Urinary bladder (tissue), 4 donors: ENCODE data around the gene BCL11A. TPM values are rescaled to one million over a fixed set of nuclear protein-coding genes. Genes with fewer than 3 reads are reported as not detected.

Experiments used
- DNase-seq: peaks from one replicate; pipeline ENCODE4 v3.0.0-alpha.2; 2015; ENCODE audit errors: extremely low spot score
- H3K27ac ChIP-seq: one replicate; pipeline ENCODE4 v1.5.1; 2013; ENCODE audit warnings: low read depth, mild to moderate bottlenecking, moderate library complexity
- H3K36me3 ChIP-seq: one replicate; pipeline ENCODE4 v1.6.1; 2013; ENCODE audit warnings: mild to moderate bottlenecking, moderate library complexity; ENCODE audit not compliant: insufficient read depth
- H3K4me1 ChIP-seq: one replicate; pipeline ENCODE4 v1.6.1; 2013; ENCODE audit warnings: mild to moderate bottlenecking, moderate library complexity; ENCODE audit not compliant: insufficient read depth
- H3K4me3 ChIP-seq: one replicate; pipeline ENCODE4 v1.5.1; 2013; ENCODE audit warnings: low read depth, low read length
- WGBS: extraction: QIAGEN DNeasy Blood & Tissue Kit; methylation state at CpG from one replicate; pipeline ENCODE4 v1.1.7; 2013; 5-methylcytosine and 5-hydroxymethylcytosine counted together
- polyA plus RNA-seq: library from polyadenylated mRNA; stranded (reverse); fragments of 200-250 nt; gene quantifications from one replicate; pipeline ENCODE4 v1.2.3, GENCODE V29; 2013
- total RNA-seq: library from RNA; depleted of rRNA; stranded (reverse); fragments of >200 nt; gene quantifications from one replicate; pipeline ENCODE4 v1.2.3, GENCODE V29; 2014
- donor health status: healthy with polysubstance abuse.
- donor health status: healthy.

Gene BCL11A
- total and polyA plus RNA-seq, 2 donors: 2.4 to 10.9 TPM

- WGBS: 75% methylated on average over 8 of the region's 8 CpGs
- Histone ChIP-seq H3K36me3 (no peaks in the 10 kb centered on the region), H3K4me1 (no peaks in the 10 kb centered on the region), H3K27ac (no peak overlapping the region), H3K4me3 (no peak overlapping the region)
- DNase-seq: no peak
These were observed 44.4 kb downstream of the BCL11A start for GRCh38 chr2:60509066-60509465.

DNA sequence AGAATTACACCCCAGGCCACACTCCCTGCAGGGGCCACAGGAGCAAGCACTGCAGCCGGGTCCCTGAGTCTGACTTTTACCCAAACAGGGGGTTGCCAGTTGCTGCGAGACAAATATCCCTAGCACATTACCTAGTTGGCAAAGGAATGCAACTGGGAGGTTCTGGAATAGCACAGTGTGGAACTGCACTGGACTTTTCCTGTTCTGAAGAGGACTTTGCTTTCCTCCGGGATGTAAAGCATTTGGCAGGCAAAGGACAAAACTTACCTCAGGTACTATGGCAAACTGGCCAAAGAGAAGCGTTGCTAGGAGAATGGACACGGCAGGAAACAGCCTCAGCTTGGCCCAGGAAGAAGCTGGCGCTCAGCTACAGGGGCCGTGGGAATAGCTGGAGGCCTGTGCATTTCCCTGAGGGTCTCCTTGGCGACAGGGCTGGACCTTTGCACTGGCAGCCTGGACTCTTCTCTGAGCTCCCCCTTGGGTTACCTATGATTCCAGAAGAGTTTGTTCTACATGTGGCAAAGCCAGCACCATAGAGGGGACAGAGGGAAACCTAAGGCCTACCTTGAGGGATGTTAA, 45.0 kb downstream of the BCL11A start:
- no peak overlapping the region for H3K4me3 ChIP-seq
- H3K4me1 ChIP-seq: no peaks in the 10 kb centered on the region
- no peak for DNase-seq
- WGBS: 81% methylated on average over 8 of the region's 8 CpGs
- no peaks in the 10 kb centered on the region for H3K36me3 ChIP-seq
- no peak overlapping the region for H3K27ac ChIP-seq

GRCh38 chr2:60507211-60507965, 46.1 kb downstream of the BCL11A start:
- H3K36me3 ChIP-seq: no peaks in the 10 kb centered on the region
- 73% methylated on average over 9 of the region's 9 CpGs for WGBS
- H3K27ac ChIP-seq: no peak overlapping the region
- H3K4me1 ChIP-seq: no peaks in the 10 kb centered on the region
- no peak overlapping the region for H3K4me3 ChIP-seq
- no peak for DNase-seq

DNA sequence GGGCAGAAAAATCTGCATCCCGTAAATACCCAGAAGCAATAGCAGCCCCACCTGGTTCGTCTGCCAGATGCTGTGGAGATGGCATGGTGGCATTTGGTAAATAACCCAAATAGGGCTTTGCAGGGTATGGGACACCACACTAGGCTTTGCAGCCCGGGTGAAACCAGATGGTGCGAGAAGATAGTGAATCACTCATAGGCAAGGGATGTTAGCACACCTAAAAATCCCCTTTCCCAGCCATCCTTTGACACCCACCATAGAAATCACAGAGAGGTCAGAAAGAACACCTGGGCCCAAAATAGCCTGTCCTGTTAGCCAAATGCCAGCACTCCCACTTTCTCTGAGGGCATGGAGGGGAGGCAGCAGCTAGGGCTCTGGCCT, 47.6 kb downstream of the BCL11A start:
- Histone ChIP-seq H3K4me1 (no peaks in the 10 kb centered on the region), H3K36me3 (no peaks in the 10 kb centered on the region), H3K4me3 (no peak overlapping the region), H3K27ac (no peak overlapping the region)
- 85% methylated on average over 4 of the region's 4 CpGs for WGBS
- no peak for DNase-seq

DNA sequence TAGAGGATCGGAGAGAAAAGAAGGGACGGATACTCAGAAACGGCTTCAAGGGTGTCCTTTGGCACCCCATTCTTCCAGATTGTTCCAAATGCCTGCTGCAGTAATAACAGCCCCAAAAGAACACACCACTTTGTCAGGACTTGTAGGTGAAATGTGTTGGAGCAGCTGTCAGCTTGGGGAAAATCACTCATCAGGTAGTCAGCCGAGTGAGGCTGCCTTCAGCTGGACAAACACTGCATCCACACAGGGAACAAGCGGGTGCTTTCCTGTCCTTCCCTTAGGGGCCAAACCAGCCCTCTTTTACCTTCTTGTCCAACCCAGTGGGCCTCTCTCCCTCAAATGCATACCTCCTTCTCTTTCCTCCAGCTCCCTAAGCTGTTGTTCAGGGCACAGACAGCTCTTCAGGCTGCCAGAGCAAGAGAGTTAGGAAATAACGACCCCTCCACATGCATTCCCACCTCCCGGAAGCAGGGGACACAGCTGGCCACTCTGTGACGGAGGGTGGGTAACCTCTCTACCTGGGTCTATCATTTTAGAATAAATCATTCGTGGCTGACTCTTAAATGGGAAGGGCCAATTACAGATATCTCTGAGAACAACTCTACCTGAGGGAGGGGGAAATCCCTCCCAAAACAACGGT, 48.1 kb downstream of the BCL11A start:
- no peaks in the 10 kb centered on the region for H3K4me1 ChIP-seq
- DNase-seq: no peak

GRCh38 chr2:60504049-60504448, 49.4 kb downstream of the BCL11A start:
- 96% methylated on average over 6 of the region's 6 CpGs for WGBS
- Histone ChIP-seq H3K36me3 (no peaks in the 10 kb centered on the region), H3K27ac (no peak overlapping the region), H3K4me3 (no peak overlapping the region), H3K4me1 (no peaks in the 10 kb centered on the region)
- DNase-seq: no peak

More for the DNA sequence above, 48.1 kb downstream of the BCL11A start:
- Histone ChIP-seq H3K4me3 (no peak overlapping the region), H3K27ac (no peak overlapping the region), H3K36me3 (no peaks in the 10 kb centered on the region)
- 85% methylated on average over 10 of the region's 10 CpGs for WGBS

- Histone ChIP-seq H3K4me3 (no peak overlapping the region), H3K36me3 (no peaks in the 10 kb centered on the region), H3K4me1 (no peaks in the 10 kb centered on the region), H3K27ac (no peak overlapping the region)
- WGBS: 26% methylated on average over 4 of the region's 4 CpGs
- DNase-seq: no peak
These were observed 51.3 kb downstream of the BCL11A start for GRCh38 chr2:60502144-60502543.

DNA sequence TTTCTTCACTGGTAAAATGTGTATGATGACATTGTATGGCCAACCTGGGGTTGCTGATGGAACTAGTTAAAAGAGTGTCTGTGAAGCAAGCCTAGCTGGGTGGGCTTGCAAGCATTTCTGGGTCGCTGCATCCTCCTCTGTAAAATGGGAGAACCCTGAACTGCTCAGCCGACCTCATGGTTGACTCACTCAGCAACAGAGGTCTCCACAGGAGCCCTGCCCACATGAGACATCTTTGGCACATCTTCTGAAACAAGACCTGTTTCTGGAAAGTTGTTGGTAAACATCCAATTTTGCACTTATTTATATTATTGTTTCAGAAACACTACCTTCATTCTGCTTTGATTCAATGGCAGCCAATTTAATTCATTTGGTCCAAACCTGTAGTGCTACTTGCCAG, 52.6 kb downstream of the BCL11A start:
- Histone ChIP-seq H3K4me1 (no peaks in the 10 kb centered on the region), H3K36me3 (no peaks in the 10 kb centered on the region), H3K27ac (no peak overlapping the region), H3K4me3 (no peak overlapping the region)
- DNase-seq: no peak
- WGBS: 91% methylated on average over 2 of the region's 2 CpGs

DNA sequence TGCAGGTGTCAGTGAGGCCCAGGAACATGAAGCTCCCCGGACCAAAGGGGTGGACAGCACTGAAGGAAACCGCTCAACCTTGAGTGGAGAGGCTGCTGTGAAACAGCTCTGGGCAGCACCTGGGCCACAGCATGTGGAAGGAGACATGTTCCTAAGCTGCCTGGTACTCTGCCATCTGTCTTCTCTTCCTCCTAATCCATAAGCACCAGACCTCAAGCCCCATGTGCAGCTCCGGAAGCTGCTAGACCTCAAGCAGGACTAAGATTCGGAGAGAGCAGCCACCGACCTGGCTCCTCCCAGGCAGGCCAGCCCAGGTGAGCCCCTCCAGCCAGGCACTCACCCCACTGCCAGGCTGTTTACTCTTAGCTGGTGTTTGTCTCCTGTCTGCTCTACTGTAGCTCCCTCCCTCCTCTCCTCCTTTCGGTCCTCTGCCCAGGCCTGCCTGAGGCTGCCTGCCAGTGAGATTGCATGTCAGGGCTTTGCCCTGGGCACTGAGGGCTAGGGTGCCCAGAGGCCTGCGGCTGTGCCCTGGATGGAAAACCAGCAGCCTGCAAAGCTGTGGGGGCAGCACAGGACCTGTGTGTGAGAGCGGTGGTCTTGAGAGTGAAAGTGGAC, 53.7 kb downstream of the BCL11A start:
- Histone ChIP-seq H3K27ac (no peak overlapping the region), H3K36me3 (no peaks in the 10 kb centered on the region), H3K4me1 (no peaks in the 10 kb centered on the region), H3K4me3 (no peak overlapping the region)
- 91% methylated on average over 8 of the region's 8 CpGs for WGBS
- DNase-seq: no peak

- WGBS: 94% methylated on average over 8 of the region's 8 CpGs
- no peak overlapping the region for H3K27ac ChIP-seq
- no peaks in the 10 kb centered on the region for H3K36me3 ChIP-seq
- no peak for DNase-seq
- no peaks in the 10 kb centered on the region for H3K4me1 ChIP-seq
- no peak overlapping the region for H3K4me3 ChIP-seq
These were observed 54.5 kb downstream of the BCL11A start for GRCh38 chr2:60498816-60499429.

GRCh38 chr2:60498127-60498815, 55.2 kb downstream of the BCL11A start:
- no peaks in the 10 kb centered on the region for H3K4me1 ChIP-seq
- H3K36me3 ChIP-seq: no peaks in the 10 kb centered on the region
- 96% methylated on average over 8 of the region's 8 CpGs for WGBS
- DNase-seq: no peak
- H3K4me3 ChIP-seq: no peak overlapping the region
- H3K27ac ChIP-seq: no peak overlapping the region

GRCh38 chr2:60497500-60497899, 56.0 kb downstream of the BCL11A start:
- no peak overlapping the region for H3K27ac ChIP-seq
- H3K36me3 ChIP-seq: no peaks in the 10 kb centered on the region
- no peak overlapping the region for H3K4me3 ChIP-seq
- no peaks in the 10 kb centered on the region for H3K4me1 ChIP-seq
- no peak for DNase-seq
- 77% methylated on average over 2 of the region's 2 CpGs for WGBS

GRCh38 chr2:60496956-60497355, 56.5 kb downstream of the BCL11A start:
- 91% methylated on average over 5 of the region's 5 CpGs for WGBS
- H3K4me3 ChIP-seq: no peak overlapping the region
- H3K27ac ChIP-seq: no peak overlapping the region
- no peaks in the 10 kb centered on the region for H3K36me3 ChIP-seq
- no peaks in the 10 kb centered on the region for H3K4me1 ChIP-seq
- DNase-seq: no peak
